Activated naive CD4-positive, alpha-beta T cell (primary cell): ENCODE measurements around the gene M1AP.

Experiments
- DNase-seq, 4 experiments: peaks; one replicate each; lab custom pipeline; 2025; lab: John Stamatoyannopoulos, UW

M1AP gene

DNA sequence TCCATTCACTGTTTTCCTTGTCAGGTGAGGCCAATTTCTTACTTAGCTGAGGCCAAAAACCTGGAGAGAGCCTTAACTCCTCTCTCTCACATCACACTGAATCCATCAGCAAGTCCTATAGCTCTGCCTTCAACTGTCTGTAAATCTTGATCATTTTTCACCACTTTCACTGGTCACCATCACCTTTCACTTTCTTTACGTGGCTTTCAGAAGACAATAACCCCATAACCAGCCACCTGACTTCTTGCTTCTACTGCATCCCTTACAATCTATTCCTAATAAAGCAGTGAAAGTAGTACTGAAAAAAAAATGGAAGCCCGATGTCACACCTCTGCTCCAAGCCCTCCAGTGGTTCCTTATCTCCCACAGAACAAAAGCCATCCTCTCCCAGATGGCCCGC, 102.1 kb downstream of the M1AP start:
- DNase-seq: no peak

DNA sequence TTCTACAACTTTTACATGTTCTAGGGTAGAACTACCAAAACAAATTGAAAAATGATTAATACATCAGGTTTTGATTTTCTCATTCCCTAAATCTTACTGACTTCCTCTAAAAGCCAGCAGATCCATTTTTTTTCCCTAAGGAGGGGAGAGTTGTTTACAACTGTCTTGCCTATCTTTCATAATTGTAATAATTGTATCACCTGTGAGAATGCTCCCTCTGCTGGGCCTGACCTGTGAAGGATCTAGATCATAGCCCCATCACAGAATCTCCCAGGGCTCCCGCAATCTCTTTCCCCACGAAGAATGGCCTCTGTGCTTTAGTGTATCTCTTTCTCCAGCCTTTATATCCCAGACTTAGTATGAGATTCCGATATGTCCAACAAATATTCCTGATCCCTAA, 103.5 kb downstream of the M1AP start:
- no peak for DNase-seq

- DNase-seq: no peak
Observed at GRCh38 chr2:74542978-74543377, 105.2 kb downstream of the M1AP start.

GRCh38 chr2:74540291-74540690, 107.8 kb downstream of the M1AP start:
- no peak for DNase-seq

GRCh38 chr2:74538881-74539339, 109.2 kb downstream of the M1AP start:
- no peak for DNase-seq

- DNase-seq: no peak
Observed at GRCh38 chr2:74537140-74537539, 111.0 kb downstream of the M1AP start.

DNA sequence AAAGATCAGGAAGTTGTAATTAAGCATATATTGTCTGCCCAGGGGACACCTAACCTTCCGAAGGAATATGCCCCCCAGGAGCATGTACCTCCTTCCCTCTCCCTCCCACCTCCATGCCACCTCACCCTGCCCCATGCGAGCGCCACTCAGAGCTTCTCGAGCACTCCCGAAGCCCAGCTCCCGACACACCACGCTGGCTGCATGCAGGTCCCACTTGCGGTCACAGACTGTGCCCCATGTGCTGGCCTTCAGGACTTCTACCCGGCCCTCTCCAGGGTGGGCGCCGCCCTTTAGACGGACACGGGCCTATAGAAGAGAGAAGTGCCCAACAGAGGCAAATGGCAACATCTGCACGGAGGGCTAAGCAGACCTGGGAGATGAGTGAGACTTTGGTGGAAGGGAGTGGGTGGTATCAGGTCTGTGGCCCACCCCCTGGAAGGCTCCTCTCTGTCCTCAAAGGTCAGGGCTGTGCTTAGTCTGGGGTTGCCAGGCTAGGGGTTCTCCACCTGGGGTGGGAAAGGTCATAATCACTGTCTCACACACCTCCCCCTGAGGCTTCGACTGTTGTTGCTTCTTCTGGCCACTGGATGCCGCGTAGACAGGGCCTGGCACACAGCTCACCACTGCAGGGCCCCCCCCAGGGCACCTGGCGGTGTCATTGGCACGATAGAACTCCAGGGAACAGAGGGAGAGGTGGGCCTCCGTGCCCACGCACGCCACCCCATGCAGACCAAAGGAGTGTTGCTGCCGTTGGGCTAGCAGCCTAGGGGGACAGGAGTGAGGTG, 111.8 kb downstream of the M1AP start:
- DNase-seq: no peak

GRCh38 chr2:74535440-74535965, 112.6 kb downstream of the M1AP start:
- no peak for DNase-seq

GRCh38 chr2:74534411-74534810, 113.7 kb downstream of the M1AP start:
- no peak for DNase-seq

- no peak for DNase-seq
Observed at GRCh38 chr2:74533464-74533863, 114.7 kb downstream of the M1AP start.

DNA sequence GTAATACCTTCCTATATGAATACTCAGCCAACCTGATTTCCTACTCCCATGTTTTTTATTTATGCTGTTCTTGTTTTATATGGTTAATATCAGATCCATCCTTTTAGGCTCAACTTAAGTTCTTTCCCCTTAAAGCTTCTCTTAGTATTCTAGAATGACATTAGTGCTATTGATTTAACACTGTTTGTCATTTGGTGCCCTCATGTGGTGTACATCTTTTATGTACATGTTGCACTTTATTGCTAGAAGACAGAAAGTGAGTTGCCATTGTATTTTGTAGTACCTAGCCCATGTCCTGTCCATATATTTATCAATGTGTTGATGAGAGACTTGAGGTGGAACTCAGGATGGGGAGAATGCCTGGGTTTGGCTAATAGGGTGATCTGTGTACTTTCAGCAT, 115.9 kb downstream of the M1AP start:
- DNase-seq: no peak

GRCh38 chr2:74531666-74532065, 116.5 kb downstream of the M1AP start:
- DNase-seq: no peak

DNA sequence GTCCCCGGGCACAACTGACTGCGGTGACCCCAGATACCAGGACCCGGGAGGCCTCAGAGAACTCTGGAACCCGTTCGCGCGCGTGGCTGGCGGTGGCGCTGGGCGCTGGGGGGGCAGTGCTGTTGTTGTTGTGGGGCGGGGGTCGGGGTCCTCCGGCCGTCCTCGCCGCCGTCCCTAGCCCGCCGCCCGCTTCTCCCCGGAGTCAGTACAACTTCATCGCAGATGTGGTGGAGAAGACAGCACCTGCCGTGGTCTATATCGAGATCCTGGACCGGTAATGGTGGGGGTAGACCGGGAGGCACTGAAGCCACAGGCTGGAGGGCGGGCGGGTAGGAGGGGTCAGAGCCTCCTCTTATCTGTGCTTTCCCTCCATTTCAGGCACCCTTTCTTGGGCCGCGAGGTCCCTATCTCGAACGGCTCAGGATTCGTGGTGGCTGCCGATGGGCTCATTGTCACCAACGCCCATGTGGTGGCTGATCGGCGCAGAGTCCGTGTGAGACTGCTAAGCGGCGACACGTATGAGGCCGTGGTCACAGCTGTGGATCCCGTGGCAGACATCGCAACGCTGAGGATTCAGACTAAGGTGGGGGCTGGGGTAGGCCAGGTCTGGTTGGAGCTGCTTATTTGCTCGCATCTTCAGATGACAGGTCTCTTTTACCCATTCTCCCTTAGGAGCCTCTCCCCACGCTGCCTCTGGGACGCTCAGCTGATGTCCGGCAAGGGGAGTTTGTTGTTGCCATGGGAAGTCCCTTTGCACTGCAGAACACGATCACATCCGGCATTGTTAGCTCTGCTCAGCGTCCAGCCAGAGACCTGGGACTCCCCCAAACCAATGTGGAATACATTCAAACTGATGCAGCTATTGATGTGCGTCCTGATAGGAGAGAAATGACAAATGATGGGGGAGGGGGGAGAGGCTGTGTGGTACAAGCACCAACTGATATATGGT, 117.6 kb downstream of the M1AP start:
- peak in 1 of 4 experiments; percentile 22 for DNase-seq

DNA sequence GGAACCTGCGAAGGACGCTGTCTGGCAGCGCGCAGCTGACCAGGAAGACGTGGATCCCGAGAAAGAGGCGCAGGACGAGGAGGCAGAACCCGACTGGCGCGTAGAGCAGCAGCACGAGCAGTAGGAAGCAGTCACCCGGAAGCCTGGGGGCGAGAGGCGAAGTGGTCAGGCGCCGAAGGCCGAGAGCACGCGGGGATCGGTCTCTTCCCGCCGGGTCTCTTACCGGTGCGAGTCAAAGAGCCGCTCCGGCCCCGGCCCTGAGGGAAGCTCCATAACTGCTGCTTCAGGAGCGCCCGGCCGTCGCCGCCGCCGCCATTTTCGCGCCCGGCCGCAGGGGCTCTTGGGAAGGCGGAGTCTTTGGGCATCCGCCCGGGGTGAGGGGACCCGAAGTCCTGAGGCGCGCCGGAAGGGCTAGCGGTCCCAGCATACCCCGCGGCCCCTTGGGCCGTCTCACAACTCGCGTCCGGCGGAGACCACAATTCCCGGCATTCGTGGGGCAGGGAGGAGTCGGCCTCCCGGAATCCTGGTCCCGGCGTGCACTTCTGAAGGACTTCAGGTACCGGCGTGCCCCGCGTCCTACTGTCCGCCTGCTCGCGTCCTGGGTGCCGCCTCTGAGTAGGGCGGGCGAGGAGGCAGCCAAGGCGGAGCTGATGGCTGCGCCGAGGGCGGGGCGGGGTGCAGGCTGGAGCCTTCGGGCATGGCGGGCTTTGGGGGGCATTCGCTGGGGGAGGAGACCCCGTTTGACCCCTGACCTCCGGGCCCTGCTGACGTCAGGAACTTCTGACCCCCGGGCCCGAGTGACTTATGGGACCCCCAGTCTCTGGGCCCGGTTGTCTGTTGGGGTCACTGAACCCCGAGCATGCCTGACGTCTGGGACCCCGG, 118.5 kb downstream of the M1AP start, which contains the start of the genes AUP1 and HTRA2:
Gene AUP1 (minus strand): TSS at position 350 of the 882 bp plus-strand sequence. CDS start 77 bp downstream, at position 273.
Gene HTRA2 (plus strand): TSS at position 577 of the 882 bp plus-strand sequence. CDS start 74 bp downstream, at position 651.
- peak; percentile 60 to 82 (median 76) for DNase-seq

DNA sequence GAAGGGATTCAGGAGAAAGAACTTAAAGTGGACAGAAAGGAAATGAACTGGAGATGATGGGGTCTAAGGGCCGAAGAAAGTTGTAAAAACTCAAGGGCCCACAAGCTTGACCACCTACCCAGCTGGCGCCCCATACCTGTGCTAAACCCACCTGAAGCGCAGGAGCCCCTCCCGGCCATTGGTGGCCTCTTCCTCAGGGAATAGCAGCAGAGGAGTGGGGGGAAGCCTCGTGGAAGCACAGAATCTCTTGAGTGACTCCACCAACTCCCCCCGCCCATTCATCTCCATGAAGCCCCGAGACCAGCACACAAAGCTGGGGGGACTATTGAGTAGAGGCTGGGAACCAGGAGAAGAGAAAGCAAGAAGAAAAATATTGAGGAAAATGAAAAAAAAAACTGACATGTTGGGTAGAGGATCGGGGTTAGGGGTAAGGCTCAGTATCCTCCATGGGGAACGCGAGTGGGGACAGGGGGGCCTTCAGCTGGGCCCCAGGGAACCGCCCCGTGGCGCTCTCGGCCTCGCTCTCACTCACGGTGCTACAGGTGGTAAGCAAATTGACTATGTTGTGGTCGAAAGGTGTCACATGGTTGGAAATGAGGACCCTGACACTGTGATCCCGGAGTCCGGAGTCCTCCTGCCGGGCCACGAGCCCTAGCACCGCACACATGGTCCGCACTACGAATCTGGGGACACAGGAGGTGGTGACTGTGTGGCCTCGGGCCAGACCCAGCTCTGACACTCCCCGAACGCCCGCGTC, 119.4 kb downstream of the M1AP start:
- peak in 1 of 4 experiments; percentile 35 for DNase-seq

DNA sequence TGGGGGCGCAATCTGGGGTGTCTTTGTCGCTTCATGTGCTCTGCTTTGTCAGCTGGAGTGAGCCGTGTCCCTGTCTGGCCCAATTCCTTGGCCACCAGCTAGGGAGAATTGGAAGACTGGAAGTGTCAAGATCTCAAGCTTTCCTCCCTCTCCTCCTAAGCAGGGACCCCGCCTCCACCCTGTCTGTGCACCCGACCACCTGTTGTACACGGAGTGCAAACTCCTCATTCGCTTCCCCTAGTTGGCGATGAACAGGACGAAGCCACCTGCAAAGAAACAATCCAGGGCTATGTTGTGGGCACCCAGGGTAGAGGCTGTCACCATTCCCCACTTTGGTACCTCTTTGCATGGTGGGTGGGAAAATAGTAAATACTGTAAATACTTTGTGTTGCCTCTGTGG, 120.4 kb downstream of the M1AP start:
- DNase-seq: no peak

DNA sequence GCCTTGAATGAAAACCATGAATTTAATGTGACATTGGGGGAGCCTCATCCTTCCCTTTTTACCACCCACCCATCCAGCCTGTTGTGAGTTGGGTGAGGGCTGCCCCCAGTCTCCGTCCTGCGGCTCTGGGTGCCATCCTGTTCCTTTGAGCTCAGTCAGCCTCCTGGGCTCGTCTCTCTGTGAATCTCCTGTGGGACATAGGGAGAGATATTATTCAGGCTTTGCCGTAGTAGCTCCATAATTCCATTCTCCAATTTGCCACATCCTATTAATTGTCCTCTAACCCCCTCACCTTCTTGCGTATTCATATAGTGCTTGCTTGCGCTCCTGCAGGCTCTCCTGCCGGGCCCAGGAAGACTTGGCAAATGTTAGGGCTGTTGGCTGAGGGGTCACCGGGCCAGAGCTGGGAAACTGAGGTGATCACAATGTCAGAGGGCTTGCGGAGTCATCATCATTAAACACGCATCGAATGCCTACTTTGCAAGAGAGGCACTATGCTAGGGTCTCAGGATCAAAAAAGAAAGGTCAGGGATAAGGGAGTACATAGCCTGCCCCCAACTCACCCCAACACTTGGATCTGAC, 121.4 kb downstream of the M1AP start:
- DNase-seq: no peak

DNA sequence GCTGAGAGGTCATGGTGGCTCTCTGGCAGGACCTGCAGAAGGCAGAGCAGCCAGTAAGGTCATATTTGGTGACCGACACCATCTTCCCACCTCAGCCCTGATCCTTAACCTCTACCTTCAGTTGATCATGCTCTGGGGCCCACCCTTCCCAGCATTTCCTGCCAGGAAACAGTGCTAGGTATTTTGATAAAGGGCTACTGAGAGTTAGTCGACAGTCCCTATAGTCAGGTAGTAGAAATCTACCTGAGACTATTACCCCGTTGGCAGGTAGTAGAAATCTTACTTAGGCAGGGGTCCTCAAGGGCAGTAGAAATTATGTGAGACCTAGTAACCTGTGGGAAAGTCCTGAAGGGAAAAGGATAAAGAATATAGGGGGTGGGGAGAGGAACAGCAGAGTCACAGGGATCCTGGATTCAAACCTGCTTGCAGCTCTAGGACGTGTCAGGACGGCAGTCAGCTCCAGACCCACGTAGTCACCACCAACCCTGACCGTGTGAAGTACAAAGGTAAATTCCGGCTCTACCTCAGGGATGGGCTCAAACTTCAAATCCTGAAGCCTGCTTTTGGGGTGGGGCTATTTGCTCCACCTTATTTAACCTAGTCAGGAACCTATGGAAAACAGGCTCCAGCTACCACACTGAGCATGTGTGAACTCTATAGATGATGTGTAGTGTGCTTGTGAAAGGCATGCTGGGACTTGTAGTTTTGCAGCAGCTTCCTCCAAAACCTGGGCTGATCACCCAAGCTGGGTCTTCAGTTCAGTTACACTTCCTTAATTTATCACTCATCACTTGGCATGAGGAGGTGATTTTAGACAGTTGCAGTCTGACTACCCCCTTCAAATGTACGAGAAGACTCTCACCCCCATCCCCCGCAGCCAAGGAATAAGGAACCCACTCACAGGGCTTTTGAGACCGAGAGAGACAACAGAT, 122.1 kb downstream of the M1AP start, which contains the start of gene DQX1:
Gene DQX1 (minus strand): TSS at position 515 of the 932 bp plus-strand sequence. CDS start 502 bp downstream, at position 13.
- DNase-seq: no peak
